ENCODE results near the gene SAC3D1. TPM values are rescaled to one million over a fixed set of nuclear protein-coding genes. Genes with fewer than 3 reads are reported as not detected.

SAC3D1 gene
- total and polyA plus RNA-seq, 7 donors = 8.4 to 19.2 (median 10.8) TPM

DNA sequence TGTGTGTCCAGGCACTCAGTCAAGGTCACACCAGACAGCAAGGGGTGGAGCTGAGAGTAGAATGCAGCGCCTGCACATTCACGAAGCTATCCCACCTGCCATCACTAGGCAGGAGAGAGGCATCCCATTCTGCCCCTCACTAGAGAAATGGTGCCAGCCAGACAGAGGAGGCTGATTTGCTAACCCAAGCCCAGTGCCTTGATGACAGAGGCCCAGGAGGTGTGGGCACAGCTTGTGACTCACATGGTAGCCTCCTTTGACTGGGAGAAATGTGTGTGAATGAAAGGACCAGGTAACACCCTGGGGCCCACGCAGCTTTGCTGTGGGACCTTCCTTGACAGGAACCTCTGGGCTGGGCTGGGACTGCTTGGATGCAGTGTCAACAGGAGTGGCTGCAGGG is 22.5 kb downstream of the SAC3D1 start:
- DNase-seq (no peak), ATAC-seq (no peak)
- Histone ChIP-seq H3K27me3 (ENCODE audit: insufficient read depth in 3 of 3, low read length in 2 of 3) (no peaks in the 10 kb centered on the region), H3K9me3 (no peaks in the 10 kb centered on the region), H3K27ac (no peak overlapping the region), H3K36me3 (ENCODE audit: insufficient read depth in 1 of 2, low read depth in 1 of 2) (no peaks in the 10 kb centered on the region), H3K4me1 (no peaks in the 10 kb centered on the region), H3K4me3 (no peak overlapping the region)
- intact Hi-C loops (cut with DNase I) = no loop called here
- TF ChIP-seq, protein P1, sequence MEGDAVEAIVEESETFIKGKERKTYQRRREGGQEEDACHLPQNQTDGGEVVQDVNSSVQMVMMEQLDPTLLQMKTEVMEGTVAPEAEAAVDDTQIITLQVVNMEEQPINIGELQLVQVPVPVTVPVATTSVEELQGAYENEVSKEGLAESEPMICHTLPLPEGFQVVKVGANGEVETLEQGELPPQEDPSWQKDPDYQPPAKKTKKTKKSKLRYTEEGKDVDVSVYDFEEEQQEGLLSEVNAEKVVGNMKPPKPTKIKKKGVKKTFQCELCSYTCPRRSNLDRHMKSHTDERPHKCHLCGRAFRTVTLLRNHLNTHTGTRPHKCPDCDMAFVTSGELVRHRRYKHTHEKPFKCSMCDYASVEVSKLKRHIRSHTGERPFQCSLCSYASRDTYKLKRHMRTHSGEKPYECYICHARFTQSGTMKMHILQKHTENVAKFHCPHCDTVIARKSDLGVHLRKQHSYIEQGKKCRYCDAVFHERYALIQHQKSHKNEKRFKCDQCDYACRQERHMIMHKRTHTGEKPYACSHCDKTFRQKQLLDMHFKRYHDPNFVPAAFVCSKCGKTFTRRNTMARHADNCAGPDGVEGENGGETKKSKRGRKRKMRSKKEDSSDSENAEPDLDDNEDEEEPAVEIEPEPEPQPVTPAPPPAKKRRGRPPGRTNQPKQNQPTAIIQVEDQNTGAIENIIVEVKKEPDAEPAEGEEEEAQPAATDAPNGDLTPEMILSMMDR (IDR thresholded peaks at IDR 0.05) = no peak
- WGBS, 3 donors = 57 to 85% (median 64%) methylated on average over 3 of the region's 3 CpGs

DNA sequence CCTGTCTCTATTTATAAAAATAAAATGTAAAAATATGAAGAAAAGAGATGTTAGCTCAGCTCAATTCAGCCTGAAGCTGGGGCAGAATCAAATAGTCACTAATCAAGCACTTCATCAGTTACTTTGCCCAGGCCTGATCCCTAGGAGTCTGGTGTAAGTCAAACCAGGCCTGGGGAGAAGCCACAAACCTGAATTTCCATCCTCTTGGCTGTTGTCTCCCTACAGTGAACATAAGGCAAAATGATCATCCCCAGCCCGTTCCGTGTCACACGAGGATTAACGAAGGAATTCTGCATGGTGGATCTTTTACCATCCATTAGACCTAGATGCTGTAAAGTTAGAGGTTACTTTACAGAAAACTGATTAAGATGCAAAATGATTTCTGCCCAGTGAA is 23.8 kb downstream of the SAC3D1 start:
- H3K27ac ChIP-seq = no peak overlapping the region
- no peaks in the 10 kb centered on the region for H3K27me3 ChIP-seq (ENCODE audit: insufficient read depth in 3 of 3, low read length in 2 of 3)
- H3K9me3 ChIP-seq = no peaks in the 10 kb centered on the region
- no peaks in the 10 kb centered on the region for H3K36me3 ChIP-seq (ENCODE audit: insufficient read depth in 1 of 2, low read depth in 1 of 2)
- 56 to 58% (median 57%) methylated on average over 4 of the region's 4 CpGs for WGBS, 3 donors
- TF ChIP-seq, protein P1 (IDR thresholded peaks at IDR 0.05) = no peak
- no peaks in the 10 kb centered on the region for H3K4me1 ChIP-seq
- intact Hi-C loops (cut with DNase I) = no loop called here
- DNase-seq (no peak), ATAC-seq (no peak)
- no peak overlapping the region for H3K4me3 ChIP-seq

DNA sequence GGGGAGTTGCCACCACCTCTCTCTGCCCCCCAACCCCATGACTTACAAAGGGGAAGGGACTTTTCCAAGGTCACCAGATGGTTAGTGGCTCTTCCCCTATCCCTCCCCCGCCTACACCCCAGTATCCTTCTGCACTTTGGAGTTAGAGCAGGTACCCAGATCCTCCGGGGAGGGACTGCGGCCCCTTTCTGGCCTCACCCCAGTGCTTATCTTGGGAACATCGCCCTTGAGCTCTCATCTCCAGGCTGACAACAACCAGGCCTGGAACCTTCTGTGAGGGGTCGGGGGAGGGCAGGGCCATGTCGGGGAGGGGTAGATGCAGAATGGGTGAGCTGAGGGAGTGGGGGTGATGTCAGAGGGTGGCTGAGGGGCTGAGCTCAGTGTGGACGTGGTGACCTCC is 24.8 kb downstream of the SAC3D1 start:
- no peaks in the 10 kb centered on the region for H3K4me1 ChIP-seq
- DNase-seq = no peak
- H3K27ac ChIP-seq = no peak overlapping the region
- intact Hi-C loops (cut with DNase I) = no loop called here
- no peaks in the 10 kb centered on the region for H3K36me3 ChIP-seq (ENCODE audit: insufficient read depth in 1 of 2, low read depth in 1 of 2)
- H3K27me3 ChIP-seq (ENCODE audit: insufficient read depth in 3 of 3, low read length in 2 of 3) = no peaks in the 10 kb centered on the region
- TF ChIP-seq, protein P1 (IDR thresholded peaks at IDR 0.05) = no peak
- WGBS, 3 donors = 80 to 88% (median 83%) methylated on average over 7 of the region's 7 CpGs
- no peak for ATAC-seq
- no peaks in the 10 kb centered on the region for H3K9me3 ChIP-seq
- no peak overlapping the region for H3K4me3 ChIP-seq

- H3K4me3 ChIP-seq = no peak overlapping the region
- no peak overlapping the region for H3K27ac ChIP-seq
- intact Hi-C loops (cut with DNase I) = no loop called here
- no peaks in the 10 kb centered on the region for H3K9me3 ChIP-seq
- H3K36me3 ChIP-seq (ENCODE audit: insufficient read depth in 1 of 2, low read depth in 1 of 2) = no peaks in the 10 kb centered on the region
- WGBS, 3 donors = 71 to 75% (median 75%) methylated on average over 10 to 11 of the region's 11 CpGs
- DNase-seq = no peak
- H3K4me1 ChIP-seq = no peaks in the 10 kb centered on the region
- TF ChIP-seq, protein P1 (IDR thresholded peaks at IDR 0.05) = no peak
- H3K27me3 ChIP-seq (ENCODE audit: insufficient read depth in 3 of 3, low read length in 2 of 3) = no peaks in the 10 kb centered on the region
- peak in 1 of 4 donors; percentile 30 for ATAC-seq
These were observed 25.3 kb downstream of the SAC3D1 start for GRCh38 chr11:65066315-65066714.

DNA sequence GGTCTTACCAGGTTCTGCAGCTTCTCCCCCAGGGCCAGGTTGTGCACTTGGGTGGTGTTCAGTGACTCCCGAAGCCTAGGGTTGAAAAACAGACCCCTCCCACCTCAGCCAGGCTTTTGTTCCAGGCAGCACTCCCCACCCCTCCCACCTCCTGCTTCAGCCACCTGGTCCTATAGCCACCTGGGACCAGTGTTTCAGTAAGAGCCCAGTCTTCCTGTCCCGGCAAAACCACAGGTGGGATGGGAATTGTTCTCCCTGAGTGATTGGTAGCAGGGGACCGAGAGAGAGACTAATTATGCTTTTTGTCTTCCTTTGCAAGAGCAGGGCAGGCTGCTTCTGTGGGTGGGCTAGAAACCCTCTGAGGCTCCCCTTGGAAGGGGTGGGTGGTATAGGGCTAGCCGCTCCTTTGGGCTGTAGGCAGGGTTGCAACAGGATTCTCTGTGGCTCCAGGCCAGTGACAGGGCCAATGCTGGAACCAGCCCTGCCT is 25.8 kb downstream of the SAC3D1 start:
- no peaks in the 10 kb centered on the region for H3K27me3 ChIP-seq (ENCODE audit: insufficient read depth in 3 of 3, low read length in 2 of 3)
- DNase-seq (no peak), ATAC-seq (no peak)
- TF ChIP-seq, protein P1 (IDR thresholded peaks at IDR 0.05) = no peak
- 49 to 66% (median 61%) methylated on average over 4 of the region's 4 CpGs for WGBS, 3 donors
- H3K36me3 ChIP-seq (ENCODE audit: insufficient read depth in 1 of 2, low read depth in 1 of 2) = no peaks in the 10 kb centered on the region
- H3K4me3 ChIP-seq = no peak overlapping the region
- no peak overlapping the region for H3K27ac ChIP-seq
- no peaks in the 10 kb centered on the region for H3K4me1 ChIP-seq
- H3K9me3 ChIP-seq = no peaks in the 10 kb centered on the region
- intact Hi-C loops (cut with DNase I) = no loop called here
